HG02938 (cell line): ENCODE data around the gene MPP1.
A peak's percentile ranks its signal among the peaks of the same experiment; 100 is the strongest.

Experiments
- ATAC-seq: cut with Tn5 transposase; IDR thresholded peaks from one replicate; pipeline ENCODE4 v1.9.1; 2021; ENCODE audit warnings: mild to moderate bottlenecking, moderate library complexity; ENCODE audit not compliant: unreplicated experiment

MPP1 gene

DNA sequence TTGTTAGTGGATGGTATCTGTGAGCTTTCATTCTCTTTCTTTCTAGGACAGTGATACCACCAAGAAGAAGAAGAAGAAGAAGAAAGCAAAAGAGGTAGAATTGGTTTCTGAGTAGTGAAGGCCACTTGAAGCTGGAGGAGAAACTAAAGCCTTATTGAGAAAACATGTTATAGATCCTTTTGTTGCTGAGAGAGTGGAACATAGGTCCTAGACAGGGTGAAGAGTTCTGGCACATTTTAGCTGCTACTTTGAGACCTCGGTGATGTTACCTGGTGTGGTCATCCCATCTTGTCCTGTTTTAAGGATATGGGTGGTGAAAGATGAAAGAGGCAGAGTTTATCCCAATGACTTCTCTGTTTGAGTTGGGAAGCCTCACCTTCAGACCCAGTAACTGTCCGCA is 28.5 kb downstream of the MPP1 start:
- ATAC-seq, result no peak

DNA sequence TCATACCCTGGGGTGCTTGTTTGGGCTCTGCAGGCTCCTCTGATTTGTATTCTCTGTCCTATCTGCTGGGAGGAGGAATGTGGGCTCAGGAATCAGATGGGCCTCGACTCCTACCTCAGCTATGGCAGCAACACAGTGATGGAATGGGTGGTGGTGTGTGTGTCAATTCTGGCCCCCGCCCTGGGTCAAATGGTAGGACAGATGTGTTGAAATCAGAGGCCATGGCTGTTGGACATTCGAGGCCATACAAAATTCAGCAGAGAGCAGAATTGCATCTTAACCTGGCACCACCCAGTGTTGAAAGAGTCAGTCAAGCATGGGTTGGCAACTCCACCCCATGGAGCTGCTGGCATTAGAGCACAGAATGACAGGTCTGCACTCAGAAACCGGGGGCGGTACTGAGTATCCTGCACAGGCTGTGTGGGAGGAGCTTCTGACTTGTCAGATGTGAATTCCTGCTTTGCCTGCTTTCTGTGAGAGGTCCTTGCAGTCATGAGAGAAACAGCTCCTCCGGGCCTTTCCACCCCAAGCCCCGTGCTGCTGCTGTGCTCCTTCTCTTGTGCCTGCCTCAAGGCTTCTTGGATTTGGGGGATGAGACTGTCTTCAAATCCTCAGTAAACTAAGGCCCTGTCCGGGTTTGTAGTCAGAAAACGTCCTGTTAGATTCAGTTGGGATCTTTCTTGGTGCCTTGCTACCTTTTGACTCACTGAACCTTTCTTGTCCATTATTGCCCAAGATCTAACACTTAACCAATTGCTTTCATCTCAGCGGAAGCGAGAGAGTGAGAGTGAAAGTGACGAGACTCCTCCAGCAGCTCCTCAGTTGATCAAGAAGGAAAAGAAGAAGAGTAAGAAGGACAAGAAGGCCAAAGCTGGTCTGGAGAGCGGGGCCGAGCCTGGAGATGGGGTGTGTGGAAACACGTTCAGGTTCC is 29.6 kb downstream of the MPP1 start:
- no peak for ATAC-seq

DNA sequence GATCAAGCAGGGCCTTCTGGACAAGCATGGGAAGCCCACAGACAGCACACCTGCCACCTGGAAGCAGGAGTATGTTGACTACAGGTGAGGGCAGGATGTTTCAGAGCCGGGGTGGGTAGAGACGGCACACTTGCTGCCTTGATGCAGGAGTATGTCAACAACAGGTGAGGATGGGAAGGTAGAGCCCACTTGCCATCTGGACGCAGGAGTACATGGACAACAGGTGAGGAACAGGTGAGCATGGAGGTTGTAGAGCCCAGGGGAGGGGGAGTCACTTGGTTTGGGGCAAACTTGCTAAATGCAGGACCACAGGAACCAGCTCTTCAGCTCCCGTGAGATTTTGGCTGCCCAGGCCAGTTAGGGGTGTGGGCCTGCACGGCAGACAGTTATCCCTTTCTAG is 30.7 kb downstream of the MPP1 start:
- no peak for ATAC-seq

- ATAC-seq, result peak; percentile 83
Observed at GRCh38 chrX:154762537-154763296, 42.6 kb downstream of the MPP1 start, which contains the start of gene DKC1. Gene DKC1 (plus strand): TSS chrX:154762864. CDS start chrX:154762966, 102 bp downstream.

- ATAC-seq, result no peak
Observed at GRCh38 chrX:154761977-154762536, 43.2 kb downstream of the MPP1 start.

- ATAC-seq, result no peak
Observed at GRCh38 chrX:154758696-154759095, 46.6 kb downstream of the MPP1 start.

- ATAC-seq, result no peak
Observed at GRCh38 chrX:154751669-154752271, 53.5 kb downstream of the MPP1 start.

- no peak for ATAC-seq
Observed at GRCh38 chrX:154751203-154751668, 54.0 kb downstream of the MPP1 start.

DNA sequence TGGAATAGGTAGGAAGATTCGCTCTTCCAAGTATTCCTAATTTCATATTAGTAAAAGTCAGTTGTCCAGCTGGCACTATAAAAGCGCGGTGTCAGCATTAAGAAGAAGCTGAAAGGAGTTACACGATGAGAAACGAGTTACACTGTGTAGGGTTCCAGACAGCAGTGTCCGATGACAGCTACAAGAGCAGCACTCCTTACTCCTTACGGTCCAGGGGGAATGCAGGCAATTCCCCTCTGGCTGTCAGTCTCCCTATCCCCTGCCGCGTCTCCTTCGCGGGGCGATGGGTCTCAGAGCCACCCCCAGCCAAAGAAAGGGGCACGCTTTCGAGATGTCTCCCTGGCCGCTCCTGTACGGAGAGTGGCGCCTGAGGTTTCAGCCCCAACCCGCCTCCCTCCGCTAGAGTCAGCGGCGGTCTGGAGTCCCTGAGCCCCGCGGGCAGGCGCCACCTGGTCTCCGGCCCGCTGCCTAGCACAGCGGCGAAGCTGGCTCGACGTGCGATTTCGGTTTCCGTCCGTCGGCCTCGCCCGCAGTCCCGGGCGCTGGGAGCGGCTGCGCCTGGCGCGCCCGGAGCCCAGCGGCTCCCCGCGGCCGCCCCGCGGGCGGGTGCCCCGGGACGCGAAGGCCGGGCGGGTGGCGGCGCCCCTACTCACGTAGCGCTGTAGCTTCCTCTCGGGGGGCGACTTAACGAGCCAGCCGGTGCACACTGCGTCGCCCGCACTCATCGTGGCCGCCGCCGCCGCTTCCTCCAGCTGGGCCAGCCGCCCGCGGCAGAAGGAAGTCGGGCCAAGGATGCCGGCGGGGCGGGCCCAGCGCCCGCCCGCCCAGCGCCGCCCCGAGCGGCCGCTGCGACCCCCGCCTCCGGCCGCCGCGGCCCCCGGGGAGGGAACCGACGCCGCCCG is 54.7 kb downstream of the MPP1 start, which contains the start of gene GAB3:
Gene GAB3 (minus strand): TSS at position 777 of the 902 bp plus-strand sequence. CDS start 52 bp downstream, at position 725.
- ATAC-seq, result no peak

GRCh38 chrX:154749856-154750255 is 55.4 kb downstream of the MPP1 start:
- no peak for ATAC-seq

GRCh38 chrX:154748712-154749339 is 56.5 kb downstream of the MPP1 start:
- no peak for ATAC-seq

DNA sequence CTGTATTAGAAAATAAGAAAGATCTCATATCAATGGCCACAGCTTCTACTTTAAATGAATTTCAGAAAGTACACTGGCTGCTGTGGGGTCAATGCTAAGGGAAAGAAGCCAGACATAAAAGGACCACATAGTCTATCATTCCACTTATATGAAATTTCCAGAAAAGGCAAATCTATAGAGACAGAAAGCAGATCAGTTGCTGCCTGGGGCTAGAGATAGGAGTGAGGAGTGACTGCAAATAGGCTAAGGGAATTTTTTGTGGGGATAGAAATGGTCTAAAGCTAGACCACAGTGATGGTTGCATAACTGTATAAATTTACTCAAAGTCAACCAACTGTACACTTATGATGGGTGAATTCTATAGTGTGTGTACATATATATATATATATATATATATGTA is 62.7 kb downstream of the MPP1 start:
- ATAC-seq, result no peak

DNA sequence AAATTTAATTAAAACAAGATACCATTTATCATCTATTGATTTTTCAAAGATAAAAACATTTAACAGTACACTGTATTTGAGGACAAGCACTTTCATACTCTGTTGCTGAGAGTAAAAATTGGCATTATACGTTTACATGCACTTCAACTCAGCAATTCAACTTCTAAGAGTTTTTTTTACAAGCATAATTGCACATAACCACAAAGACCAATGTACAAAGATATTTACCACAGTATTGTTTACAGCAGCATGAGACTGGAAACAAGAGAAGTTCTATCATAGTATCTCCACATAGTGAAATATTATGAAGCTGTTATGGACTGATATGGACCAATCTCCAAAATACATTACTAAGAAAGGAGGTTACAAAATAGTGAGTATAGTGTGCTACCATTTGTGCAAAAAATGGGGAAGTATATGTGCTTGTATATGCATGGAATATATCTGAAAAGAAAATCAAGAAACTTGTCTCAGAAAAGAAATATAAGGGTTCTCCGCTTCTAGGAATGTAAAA is 65.3 kb downstream of the MPP1 start:
- ATAC-seq, result no peak

DNA sequence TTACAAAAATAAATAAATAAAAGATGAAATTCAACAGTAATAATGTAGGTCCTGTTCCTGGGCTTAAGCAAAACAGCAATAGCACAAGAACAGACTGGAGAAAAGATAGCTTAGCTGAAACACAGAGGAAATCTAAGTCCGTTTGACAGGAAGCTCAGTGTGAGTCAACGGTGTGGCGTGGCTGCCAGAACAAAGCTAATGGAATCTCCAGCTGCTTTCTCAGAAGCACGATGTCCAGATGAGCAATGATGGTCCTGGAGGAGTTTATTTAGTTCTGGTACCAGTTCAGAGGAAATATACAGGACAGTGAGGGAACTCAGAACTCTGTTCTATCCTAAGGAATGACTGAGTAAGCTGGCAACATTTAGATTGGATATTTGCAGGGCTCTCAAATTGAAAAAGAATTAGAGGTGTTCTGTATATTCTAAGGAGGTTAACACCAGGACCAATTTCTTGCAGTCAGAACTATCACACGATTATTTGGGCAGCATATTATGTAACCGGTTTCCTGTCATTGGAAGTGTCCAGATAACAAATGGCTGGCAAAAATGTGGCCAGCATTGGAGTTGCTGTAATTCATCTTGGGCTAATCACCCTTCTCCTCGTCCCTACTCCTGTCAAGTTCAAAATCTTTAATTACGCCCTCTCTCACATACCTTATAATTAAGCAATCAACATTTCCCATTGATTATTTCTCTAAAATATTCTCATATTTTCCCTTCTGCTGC is 67.1 kb downstream of the MPP1 start:
- ATAC-seq, result no peak

DNA sequence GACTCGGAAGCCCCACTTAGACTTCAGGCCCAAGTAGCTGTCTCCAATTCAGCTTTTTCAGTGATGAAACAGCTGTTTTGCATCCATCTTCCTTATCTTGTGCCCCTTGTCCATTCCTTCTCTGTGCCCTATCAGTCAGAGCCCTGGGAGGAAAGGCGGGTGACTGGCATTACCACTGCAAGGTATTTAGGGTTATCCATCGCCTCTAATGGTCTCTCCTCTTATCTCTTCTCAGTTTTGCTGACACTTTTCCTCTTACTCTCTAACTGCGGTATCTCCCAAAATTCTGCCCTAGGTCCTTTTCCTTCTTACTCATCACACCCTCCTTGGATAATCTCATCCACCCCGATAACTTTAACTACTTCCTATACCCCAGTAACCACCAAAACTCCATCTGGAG is 68.1 kb downstream of the MPP1 start:
- no peak for ATAC-seq

GRCh38 chrX:154735695-154736393 is 69.4 kb downstream of the MPP1 start:
- ATAC-seq, result no peak

- ATAC-seq, result no peak
Observed at GRCh38 chrX:154734061-154734781, 71.1 kb downstream of the MPP1 start.
